ENCODE results near the gene ZMYND10. TPM values are rescaled to one million over a fixed set of nuclear protein-coding genes. Genes with fewer than 3 reads are reported as not detected.

The ZMYND10 gene
- polyA plus RNA-seq, 1 donor (not counting 4 experiments of a cell fraction or from before 2014, with no cell fraction given), result 0.21 TPM

DNA sequence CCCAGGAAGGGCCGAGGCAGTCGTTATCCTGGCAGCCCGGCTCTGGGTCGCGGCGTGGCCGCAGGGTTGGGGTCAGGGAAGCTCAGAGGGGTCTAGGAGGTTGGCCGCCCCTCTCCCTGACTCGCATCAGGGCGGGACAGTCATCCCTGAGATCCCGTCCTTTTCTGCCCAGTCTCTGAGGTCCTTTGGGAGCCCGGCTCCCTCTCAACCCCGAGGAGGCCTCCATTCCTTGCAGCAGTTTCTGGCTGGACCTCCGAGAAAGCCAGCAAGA is 23.5 kb downstream of the ZMYND10 start:
- TF ChIP-seq EZH2 (IDR thresholded peaks at IDR 0.05; ENCODE audit: low read length), result no peak
- TF ChIP-seq, protein P1, sequence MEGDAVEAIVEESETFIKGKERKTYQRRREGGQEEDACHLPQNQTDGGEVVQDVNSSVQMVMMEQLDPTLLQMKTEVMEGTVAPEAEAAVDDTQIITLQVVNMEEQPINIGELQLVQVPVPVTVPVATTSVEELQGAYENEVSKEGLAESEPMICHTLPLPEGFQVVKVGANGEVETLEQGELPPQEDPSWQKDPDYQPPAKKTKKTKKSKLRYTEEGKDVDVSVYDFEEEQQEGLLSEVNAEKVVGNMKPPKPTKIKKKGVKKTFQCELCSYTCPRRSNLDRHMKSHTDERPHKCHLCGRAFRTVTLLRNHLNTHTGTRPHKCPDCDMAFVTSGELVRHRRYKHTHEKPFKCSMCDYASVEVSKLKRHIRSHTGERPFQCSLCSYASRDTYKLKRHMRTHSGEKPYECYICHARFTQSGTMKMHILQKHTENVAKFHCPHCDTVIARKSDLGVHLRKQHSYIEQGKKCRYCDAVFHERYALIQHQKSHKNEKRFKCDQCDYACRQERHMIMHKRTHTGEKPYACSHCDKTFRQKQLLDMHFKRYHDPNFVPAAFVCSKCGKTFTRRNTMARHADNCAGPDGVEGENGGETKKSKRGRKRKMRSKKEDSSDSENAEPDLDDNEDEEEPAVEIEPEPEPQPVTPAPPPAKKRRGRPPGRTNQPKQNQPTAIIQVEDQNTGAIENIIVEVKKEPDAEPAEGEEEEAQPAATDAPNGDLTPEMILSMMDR (optimal IDR thresholded peaks at IDR 0.05 in 1 of 3, IDR thresholded peaks at IDR 0.05 in 1 of 3, conservative IDR thresholded peaks at IDR 0.05 in 1 of 3; ENCODE audit: extremely low read depth in 1 of 3, insufficient read depth in 2 of 3, low read length in 3 of 3), result no peak
- H2AFZ ChIP-seq (ENCODE audit: control insufficient read depth, low read length), result no peak overlapping the region
- no peak overlapping the region for H3K4me3 ChIP-seq (ENCODE audit: control insufficient read depth in 2 of 3, extremely low read depth in 1 of 3, insufficient read depth in 2 of 3, low read depth in 1 of 3, low read length in 3 of 3)

DNA sequence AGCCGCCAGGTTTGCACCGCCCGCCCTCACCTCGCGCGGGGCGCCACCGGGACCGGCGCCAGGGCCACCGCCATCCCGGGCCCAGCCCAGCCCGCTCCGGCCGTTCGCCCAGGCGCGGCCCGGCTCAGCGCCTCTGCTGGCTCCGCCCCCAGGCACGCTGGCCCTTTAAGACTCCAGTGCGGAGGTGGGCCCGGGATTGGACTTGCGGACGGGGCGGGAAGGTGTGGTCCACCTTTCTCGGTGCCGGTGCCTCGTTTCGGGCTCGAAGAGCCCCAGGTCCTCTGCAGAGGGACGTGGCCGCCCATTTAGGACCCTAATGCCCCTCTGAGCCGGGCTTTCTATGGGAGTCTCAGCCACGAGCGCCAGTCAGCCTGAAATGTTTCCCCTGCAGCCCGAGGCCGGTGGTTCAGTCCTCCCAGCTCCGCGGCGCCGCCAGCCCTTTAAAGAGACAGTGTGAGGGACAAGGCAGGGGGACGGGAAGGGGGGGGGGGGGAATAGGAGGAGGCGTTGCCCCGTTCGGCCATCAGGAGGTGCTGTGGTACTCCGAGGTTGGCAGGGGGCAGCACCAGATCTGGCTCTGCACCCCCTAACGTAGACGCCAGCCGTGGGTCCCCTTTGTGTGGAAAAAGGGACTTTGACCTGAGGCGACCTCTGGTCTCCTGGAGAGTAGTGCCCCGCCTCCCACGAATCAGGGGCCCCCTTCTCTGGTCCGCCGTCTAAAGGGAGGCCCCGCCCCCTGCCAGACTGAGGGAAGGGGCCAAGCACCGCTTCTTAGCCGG is 24.0 kb downstream of the ZMYND10 start:
- Histone ChIP-seq H3K9ac (ENCODE audit: control insufficient read depth, extremely low read depth, insufficient read depth, low read length) (peak overlapping the region; percentile 98), H3K27ac (ENCODE audit: control insufficient read depth, insufficient read depth, low read length) (peak overlapping the region; percentile 99), H3K9me1 (ENCODE audit: control insufficient read depth, extremely low read depth, insufficient read depth, low read length) (peaks cover 3% of the 10 kb centered on the region), H3K4me2 (ENCODE audit: control insufficient read depth, extremely low read depth, insufficient read depth, low read depth, low read length) (peak overlapping the region; percentile 99), H3K9me3 (ENCODE audit: control insufficient read depth, low read depth, low read length) (no peaks in the 10 kb centered on the region), H3K4me1 (ENCODE audit: control insufficient read depth, extremely low read depth, insufficient read depth, low read length) (peaks cover 39% of the 10 kb centered on the region), H3K27me3 (ENCODE audit: control insufficient read depth, extremely low read depth, insufficient read depth, low read length) (no peaks in the 10 kb centered on the region), H2AFZ (ENCODE audit: control insufficient read depth, low read length) (peak overlapping the region; percentile 96), H3K36me3 (ENCODE audit: control insufficient read depth in 2 of 2, extremely low read depth in 1 of 2, insufficient read depth in 2 of 2, low read length in 2 of 2) (peaks cover 22 to 36% of the 10 kb centered on the region in 2 experiments), H4K20me1 (ENCODE audit: control insufficient read depth, extremely low read depth, insufficient read depth, low read length) (no peaks in the 10 kb centered on the region), H3K4me3 (ENCODE audit: control insufficient read depth in 2 of 3, extremely low read depth in 1 of 3, insufficient read depth in 2 of 3, low read depth in 1 of 3, low read length in 3 of 3) (peak overlapping the region; percentile 52 to 89 (median 84)), H3K79me2 (ENCODE audit: control insufficient read depth, insufficient read depth, low read length) (peaks cover 37% of the 10 kb centered on the region)
- peak; percentile 49 for FAIRE-seq
- TF ChIP-seq EZH2 (IDR thresholded peaks at IDR 0.05; ENCODE audit: low read length), result no peak
- TF ChIP-seq, protein P1 (optimal IDR thresholded peaks at IDR 0.05 in 1 of 3, IDR thresholded peaks at IDR 0.05 in 1 of 3, conservative IDR thresholded peaks at IDR 0.05 in 1 of 3; ENCODE audit: extremely low read depth in 1 of 3, insufficient read depth in 2 of 3, low read length in 3 of 3), result peak in 1 of 3 experiments; percentile 38
- dilution Hi-C loops (cut with MboI; ENCODE audit: extremely low pct_ligation_motif_present, low sequenced_read_pairs), result no loop called here
- no peak for DNase-seq (ENCODE audit: low read depth, low spot score)

More for the DNA sequence above, 23.5 kb downstream of the ZMYND10 start:
- Histone ChIP-seq H3K9ac (ENCODE audit: control insufficient read depth, extremely low read depth, insufficient read depth, low read length) (no peak overlapping the region), H3K9me1 (ENCODE audit: control insufficient read depth, extremely low read depth, insufficient read depth, low read length) (peaks cover 3% of the 10 kb centered on the region), H3K4me2 (ENCODE audit: control insufficient read depth, extremely low read depth, insufficient read depth, low read depth, low read length) (peak overlapping the region; percentile 99), H4K20me1 (ENCODE audit: control insufficient read depth, extremely low read depth, insufficient read depth, low read length) (no peaks in the 10 kb centered on the region), H3K79me2 (ENCODE audit: control insufficient read depth, insufficient read depth, low read length) (peaks cover 43% of the 10 kb centered on the region), H3K36me3 (ENCODE audit: control insufficient read depth in 2 of 2, extremely low read depth in 1 of 2, insufficient read depth in 2 of 2, low read length in 2 of 2) (peaks cover 22 to 36% of the 10 kb centered on the region in 2 experiments), H3K27me3 (ENCODE audit: control insufficient read depth, extremely low read depth, insufficient read depth, low read length) (no peaks in the 10 kb centered on the region), H3K27ac (ENCODE audit: control insufficient read depth, insufficient read depth, low read length) (no peak overlapping the region), H3K4me1 (ENCODE audit: control insufficient read depth, extremely low read depth, insufficient read depth, low read length) (peaks cover 38% of the 10 kb centered on the region), H3K9me3 (ENCODE audit: control insufficient read depth, low read depth, low read length) (no peaks in the 10 kb centered on the region)
- dilution Hi-C loops (cut with MboI; ENCODE audit: extremely low pct_ligation_motif_present, low sequenced_read_pairs), result no loop called here
- no peak for FAIRE-seq
- DNase-seq (ENCODE audit: low read depth, low spot score), result no peak
